GM12801 (cell line): Measurements from ENCODE around the gene RDH13.

Source experiments
- CTCF ChIP-seq: IDR thresholded peaks from one replicate; pipeline ENCODE4 v1.5.1; 2011; ENCODE audit warnings: control low read depth; ENCODE audit not compliant: insufficient read length; ENCODE audit errors: extremely low read depth

Gene RDH13

GRCh38 chr19:55013596-55013995 is 49.4 kb downstream of the RDH13 start:
- TF ChIP-seq CTCF, result no peak

- TF ChIP-seq CTCF, result no peak
Measured at GRCh38 chr19:55012306-55012705, 50.6 kb downstream of the RDH13 start.

- TF ChIP-seq CTCF, result no peak
Measured at GRCh38 chr19:55005684-55006488, 57.1 kb downstream of the RDH13 start.

GRCh38 chr19:55000761-55001160 is 62.2 kb downstream of the RDH13 start:
- TF ChIP-seq CTCF, result no peak

- no peak for TF ChIP-seq CTCF
Measured at GRCh38 chr19:54995561-54995960, 67.4 kb downstream of the RDH13 start.
